HCT116 (cell line): Measurements from ENCODE around the gene RAET1L. TPM values are rescaled to one million over a fixed set of nuclear protein-coding genes. Genes with fewer than 3 reads are reported as not detected.
"Not testable (repeated sequence)": the region's sequence is repeated elsewhere in the genome, so short reads cannot be mapped to it uniquely, and the experiment has no call there.

Experiments used
- ATAC-seq: fragments of 200-7000 bp; cut with Tn5 transposase; 2 replicates; pipeline ENCODE4 v1.9.1; 2020; ENCODE audit warnings: mild to moderate bottlenecking, moderate library complexity
- BruUV-seq: library from RNA; stranded (reverse); fragments of 400-500 nt; replicated peaks from 2 replicates; lab custom pipeline; 2021; lab: Mats Ljungman, UMichigan
- CTCF ChIA-PET: fragments of 300-600 bp; sonication (Branson Sonifier 250); formaldehyde crosslinking; loops from one replicate; lab custom pipeline; 2021; ENCODE audit warnings: antibody characterized with exemption; lab: Charles Lee
- POLR2A ChIA-PET: fragments of 300-600, 350-600 bp; sonication (Branson Sonifier 250); formaldehyde crosslinking; loops from one replicate; lab custom pipeline; 2021; ENCODE audit warnings: antibody characterized with exemption; lab: Charles Lee
- RAD21 ChIA-PET, 2 experiments: fragments of 300-600 bp; sonication (Branson Sonifier 250); formaldehyde crosslinking; loops; one replicate each; lab custom pipeline; 2023; ENCODE audit warnings: low total read pairs in 2 of 2; ENCODE audit not compliant: uncharacterized antibody in 2 of 2, unreplicated experiment in 2 of 2, low non-redundant PET in 1 of 2; lab: Charles Lee
- DNase-seq: peaks from one replicate; pipeline ENCODE4 v3.0.0-alpha.2; 2010; ENCODE audit warnings: low read depth, low spot score
- H2AFZ ChIP-seq: fragments of 200-600 bp; shearing (Covaris generic), sonication (generic); 2 replicates; pipeline ENCODE4 v1.6.1; 2017; ENCODE audit warnings: low read depth, mixed run types, mixed read lengths, antibody characterized with exemption, low read length; ENCODE audit not compliant: poor library complexity, severe bottlenecking
- H3K27ac ChIP-seq: 2 replicates; pipeline ENCODE4 v1.5.1; 2012; ENCODE audit warnings: low read depth, low read length
- H3K27me3 ChIP-seq: fragments of 200-600 bp; sonication (generic); 2 replicates; pipeline ENCODE4 v1.6.1; 2016; ENCODE audit warnings: mixed run types, low read length, mixed read lengths; ENCODE audit not compliant: insufficient read depth
- H3K36me3 ChIP-seq, 2 experiments: fragments of 200-500 bp in 1 of 2; fragments of 200-600 bp in 1 of 2; sonication (Bioruptor generic) in 1 of 2; sonication (generic) in 1 of 2; 2 replicates each; pipeline versions ENCODE4 v1.5.1 to v1.6.1; 2014 to 2016; ENCODE audit warnings: low read length in 2 of 2, inconsistent platforms in 1 of 2, mixed read lengths in 1 of 2, mixed run types in 1 of 2; ENCODE audit not compliant: insufficient read depth in 2 of 2, control insufficient read depth in 1 of 2
- H3K4me1 ChIP-seq, 2 experiments: fragments of 200-600 bp in 1 of 2; sonication (generic) in 1 of 2; 2 replicates each; pipeline versions ENCODE4 v1.5.1 to v1.6.1; 2012 to 2017; ENCODE audit warnings: low read length in 2 of 2, inconsistent platforms in 1 of 2, mild to moderate bottlenecking in 1 of 2, mixed read lengths in 1 of 2, mixed run types in 1 of 2, moderate library complexity in 1 of 2; ENCODE audit not compliant: insufficient read depth in 2 of 2, control insufficient read depth in 1 of 2
- H3K4me2 ChIP-seq: fragments of 200-600 bp; sonication (generic); 2 replicates; pipeline ENCODE4 v1.6.1; 2017; ENCODE audit warnings: mixed run types, low read length, mixed read lengths
- H3K4me3 ChIP-seq, 2 experiments: fragments of 200-600 bp in 1 of 2; sonication (generic) in 1 of 2; replicated peaks in 1 of 2; 2 replicates each; pipeline ENCODE4 v1.5.1; 2011 to 2016; ENCODE audit warnings: low read length in 2 of 2, control low read depth in 1 of 2, low read depth in 1 of 2, mild to moderate bottlenecking in 1 of 2, mixed read lengths in 1 of 2, mixed run types in 1 of 2
- H3K79me2 ChIP-seq: fragments of 200-600 bp; sonication (generic); 2 replicates; pipeline ENCODE4 v1.6.1; 2017; ENCODE audit warnings: mild to moderate bottlenecking, mixed run types, low read length, moderate library complexity, mixed read lengths; ENCODE audit not compliant: insufficient read depth
- H3K9ac ChIP-seq: fragments of 200-600 bp; sonication (generic); 2 replicates; pipeline ENCODE4 v1.6.1; 2016; ENCODE audit warnings: low read length, mixed read lengths
- H3K9me2 ChIP-seq: fragments of 200-600 bp; sonication (generic), shearing (Covaris generic); 2 replicates; pipeline ENCODE4 v1.6.1; 2017; ENCODE audit warnings: mixed run types, mild to moderate bottlenecking, moderate library complexity; ENCODE audit not compliant: insufficient read depth
- H3K9me3 ChIP-seq, 2 experiments: fragments of 200-500 bp in 1 of 2; fragments of 200-600 bp in 1 of 2; sonication (Bioruptor generic) in 1 of 2; sonication (generic) in 1 of 2; 2 replicates each; pipeline ENCODE4 v1.6.1; 2014 to 2017; ENCODE audit warnings: low read length in 2 of 2, mixed read lengths in 2 of 2, inconsistent platforms in 1 of 2, low read depth in 1 of 2, mild to moderate bottlenecking in 1 of 2, mixed run types in 1 of 2, moderate library complexity in 1 of 2; ENCODE audit not compliant: control insufficient read depth in 1 of 2, insufficient read depth in 1 of 2
- H4K20me1 ChIP-seq: fragments of 200-600 bp; sonication (generic), shearing (Covaris generic); 2 replicates; pipeline ENCODE4 v1.6.1; 2017; ENCODE audit warnings: mixed run types, mild to moderate bottlenecking, moderate library complexity; ENCODE audit not compliant: insufficient read depth
- CBX3 ChIP-seq: IDR thresholded peaks from 2 replicates; pipeline ENCODE4 v1.6.1; 2012; ENCODE audit warnings: low read depth
- CTCF ChIP-seq, 3 experiments: fragments of 200-600 bp in 1 of 3; sonication (generic) in 1 of 3; IDR thresholded peaks in 2 of 3; conservative IDR thresholded peaks in 1 of 3; 2 replicates each; pipeline ENCODE4 v1.5.1; 2012 to 2017; ENCODE audit warnings: low read depth in 2 of 3, low read length in 2 of 3, antibody characterized with exemption in 1 of 3, borderline replicate concordance in 1 of 3, control low read depth in 1 of 3, mild to moderate bottlenecking in 1 of 3, mixed read lengths in 1 of 3, mixed run types in 1 of 3, moderate library complexity in 1 of 3; ENCODE audit not compliant: insufficient read depth in 1 of 3
- EZH2phosphoT487 ChIP-seq: fragments of 200-600 bp; IDR thresholded peaks from 2 replicates; pipeline ENCODE4 v1.6.1; 2018; ENCODE audit warnings: antibody characterized with exemption, borderline replicate concordance
- FOSL1 ChIP-seq: IDR thresholded peaks from 2 replicates; pipeline ENCODE4 v1.6.1; 2012; ENCODE audit warnings: low read depth
- JUND ChIP-seq: IDR thresholded peaks from 2 replicates; pipeline ENCODE4 v1.6.1; 2012
- POLR2AphosphoS5 ChIP-seq: IDR thresholded peaks from 2 replicates; pipeline ENCODE4 v1.6.1; 2011; ENCODE audit warnings: mild to moderate bottlenecking, low read depth, low read length, moderate library complexity
- RAD21 ChIP-seq: IDR thresholded peaks from 2 replicates; pipeline ENCODE4 v1.6.1; 2012; ENCODE audit warnings: low read depth, mild to moderate bottlenecking
- REST ChIP-seq: IDR thresholded peaks from 2 replicates; pipeline ENCODE4 v1.6.1; 2012; ENCODE audit warnings: low read depth
- SIN3A ChIP-seq: IDR thresholded peaks from 2 replicates; pipeline ENCODE4 v1.6.1; 2012; ENCODE audit warnings: low read depth
- SRF ChIP-seq: IDR thresholded peaks from 2 replicates; pipeline ENCODE4 v1.6.1; 2012; ENCODE audit warnings: low read depth
- TCF7L2 ChIP-seq: IDR thresholded peaks from 2 replicates; pipeline ENCODE4 v1.7.0; 2011; ENCODE audit warnings: borderline replicate concordance, inconsistent platforms; ENCODE audit not compliant: insufficient read depth, insufficient read length; ENCODE audit errors: extremely low read depth
- YY1 ChIP-seq: IDR thresholded peaks from 2 replicates; pipeline ENCODE4 v1.6.1; 2011; ENCODE audit warnings: low read length, low read depth, moderate library complexity, mild to moderate bottlenecking; ENCODE audit not compliant: insufficient replicate concordance; ENCODE audit errors: extremely low read depth
- ZBTB33 ChIP-seq: IDR thresholded peaks from 2 replicates; pipeline ENCODE4 v1.6.1; 2011; ENCODE audit warnings: mild to moderate bottlenecking, low read length, moderate library complexity; ENCODE audit not compliant: insufficient replicate concordance; ENCODE audit errors: extremely low read depth
- intact Hi-C: fragments of 100-400 bp; cut with micrococcal nuclease; formaldehyde crosslinking; loops from 2 replicates; pipeline ENCODE4 v1.10.0; 2022
- total RNA-seq: library from RNA; stranded (reverse); gene quantifications from one replicate; pipeline ENCODE4 v1.2.1, GENCODE V29; 2021; ENCODE audit not compliant: unreplicated experiment

RAET1L gene
- total RNA-seq, 1 experiment from 2014 or later: 1.5 TPM

GRCh38 chr6:150063640-150064039, 38.3 kb upstream of the RAET1L start:
- Histone ChIP-seq H4K20me1 (no peaks in the 10 kb centered on the region), H3K36me3 (peaks cover 7 to 8% of the 10 kb centered on the region in 2 experiments; a peak in 3 of 4 replicates), H3K27ac (no peak overlapping the region), H3K9me2 (no peaks in the 10 kb centered on the region), H3K79me2 (peaks cover 9% of the 10 kb centered on the region; the same call in 1 of the 2 replicates), H3K9me3 (no peaks in the 10 kb centered on the region), H3K4me2 (no peak overlapping the region), H3K4me1 (peaks cover 0 to 11% of the 10 kb centered on the region in 2 experiments; a peak in 1 of 4 replicates), H2AFZ (no peak overlapping the region), H3K9ac (no peak overlapping the region), H3K4me3 (no peak overlapping the region), H3K27me3 (no peaks in the 10 kb centered on the region)
- CTCF ChIA-PET: no interaction called here
- POLR2A ChIA-PET: no interaction called here
- BruUV-seq: no TSS peak
- no peak for TF ChIP-seq SRF
- no peak for TF ChIP-seq ZBTB33
- TF ChIP-seq EZH2phosphoT487: no peak
- no peak for TF ChIP-seq CBX3
- no peak for TF ChIP-seq POLR2AphosphoS5
- TF ChIP-seq YY1: no peak
- TF ChIP-seq CTCF (IDR thresholded peaks at IDR 0.05 in 2 of 3, conservative IDR thresholded peaks at IDR 0.05 in 1 of 3; ENCODE audit: borderline replicate concordance in 1 of 3, insufficient read depth in 1 of 3, low read depth in 2 of 3, low read length in 2 of 3): no peak
- TF ChIP-seq SIN3A: no peak
- TF ChIP-seq RAD21: no peak
- TF ChIP-seq REST: no peak
- TF ChIP-seq TCF7L2: no peak
- TF ChIP-seq JUND: no peak
- no peak for TF ChIP-seq FOSL1
- no peak for DNase-seq
- RAD21 ChIA-PET: no interaction called here
- intact Hi-C loops: no loop called here
- ATAC-seq: no peak

GRCh38 chr6:150059973-150060372, 34.6 kb upstream of the RAET1L start:
- H3K9ac ChIP-seq, H3K9me2 ChIP-seq, H2AFZ ChIP-seq, H3K4me2 ChIP-seq, H3K4me3 ChIP-seq, H3K9me3 ChIP-seq, H3K27me3 ChIP-seq, H3K4me1 ChIP-seq, ATAC-seq, H4K20me1 ChIP-seq, CTCF ChIA-PET, H3K36me3 ChIP-seq, H3K27ac ChIP-seq, BruUV-seq, H3K79me2 ChIP-seq, RAD21 ChIA-PET, intact Hi-C loops, POLR2A ChIA-PET, DNase-seq: not testable (repeated sequence)
